ENCODE results near the gene DDX6.
"Not testable (repeated sequence)": the region's sequence is repeated elsewhere in the genome, so short reads cannot be mapped to it uniquely, and the experiment has no call there.

The DDX6 gene

DNA sequence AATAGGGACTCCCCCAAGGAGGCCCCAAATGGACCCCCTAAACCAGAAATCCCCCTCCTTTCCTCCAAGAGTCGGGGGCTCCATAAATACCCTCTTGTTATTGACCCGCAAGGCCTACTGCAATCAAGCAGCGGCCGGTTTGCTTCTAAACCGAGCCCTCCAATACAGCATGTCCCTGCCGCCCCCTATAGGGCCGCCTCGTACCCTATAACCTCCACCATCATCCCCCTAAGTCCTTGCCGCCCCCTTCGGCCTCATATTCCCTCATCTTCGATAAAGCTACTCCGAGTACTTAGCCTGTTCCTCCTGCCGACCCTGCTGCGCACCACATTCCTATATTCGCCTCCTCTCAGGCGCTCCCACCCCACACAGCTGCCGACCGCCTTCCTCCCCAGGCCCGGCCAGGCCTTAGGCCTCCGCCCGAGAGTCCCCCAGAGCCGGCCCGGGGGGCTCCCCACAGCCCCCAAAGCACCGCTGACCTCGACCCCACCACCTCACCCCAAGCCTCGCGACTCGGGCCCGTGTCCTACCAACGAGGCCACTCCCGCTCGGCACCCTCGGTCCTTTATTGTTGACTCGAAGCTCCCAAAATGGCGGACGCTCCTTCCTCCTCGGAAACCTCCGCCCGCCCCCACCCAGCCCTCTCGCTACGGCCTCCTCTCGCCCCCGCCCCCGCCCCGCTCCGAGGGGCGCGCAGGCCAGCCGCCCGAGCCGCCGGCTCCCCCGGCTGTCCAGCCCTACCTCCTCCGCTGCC is 430 bp downstream of the DDX6 start:
- DNase-seq = peak; percentile 73

DNA sequence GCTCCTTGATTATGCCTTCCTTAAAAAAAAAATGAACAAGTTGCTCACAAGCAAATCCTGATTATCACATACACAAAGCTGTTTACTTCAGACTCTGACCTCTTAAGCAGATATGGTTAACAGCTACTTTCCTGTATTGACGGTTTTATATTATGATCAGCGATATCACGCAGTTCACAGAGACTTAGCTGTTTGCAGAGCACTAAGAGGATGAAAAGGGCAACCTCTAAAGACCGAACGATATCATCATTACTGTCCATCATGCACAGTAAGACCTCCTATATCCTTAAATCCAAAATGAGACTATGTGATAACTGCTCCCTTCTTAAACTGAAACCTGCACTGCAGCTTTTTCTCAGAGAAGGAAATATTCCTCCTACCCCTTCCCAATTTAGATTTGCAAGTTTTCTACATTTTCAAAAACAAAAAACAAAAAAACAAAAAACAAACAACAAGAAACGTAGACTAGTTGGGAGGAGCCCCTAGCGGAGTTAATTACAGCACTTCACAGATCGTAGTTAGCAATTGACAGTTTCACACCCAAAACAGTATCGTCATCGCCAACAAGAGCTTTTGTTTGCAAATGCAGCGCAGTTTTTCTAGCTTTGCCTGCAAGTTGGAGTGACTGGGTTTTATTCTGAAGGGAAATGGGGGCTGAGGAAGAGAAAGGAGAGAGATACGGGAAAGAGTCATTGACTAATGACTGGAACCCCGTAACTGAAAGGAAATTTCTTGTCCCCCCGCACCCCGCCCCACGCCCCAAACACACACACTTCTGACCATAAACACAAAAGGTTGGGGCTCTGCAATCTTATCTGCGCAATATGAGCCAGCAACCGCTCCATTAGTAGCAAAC is 1.2 kb downstream of the DDX6 start:
- peak; percentile 33 for DNase-seq

DNA sequence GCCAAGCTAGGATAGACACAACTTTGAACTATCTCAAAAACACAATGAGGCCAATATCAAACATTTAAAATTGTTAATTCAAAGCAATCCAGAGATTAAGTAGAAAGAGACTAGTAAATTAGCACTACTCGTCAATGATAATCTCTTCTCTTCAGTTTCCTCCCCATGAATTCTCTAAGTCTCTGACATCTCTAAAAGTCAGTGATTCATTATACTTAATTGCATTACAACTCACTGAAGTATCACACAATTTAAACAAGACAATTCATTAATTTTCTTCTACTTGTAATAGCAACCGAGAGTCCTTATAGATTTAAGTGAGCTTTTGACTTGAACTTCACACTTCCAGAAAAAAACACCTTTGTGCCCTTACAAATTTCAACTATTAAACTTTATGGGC is 4.3 kb downstream of the DDX6 start:
- DNase-seq = no peak

DNA sequence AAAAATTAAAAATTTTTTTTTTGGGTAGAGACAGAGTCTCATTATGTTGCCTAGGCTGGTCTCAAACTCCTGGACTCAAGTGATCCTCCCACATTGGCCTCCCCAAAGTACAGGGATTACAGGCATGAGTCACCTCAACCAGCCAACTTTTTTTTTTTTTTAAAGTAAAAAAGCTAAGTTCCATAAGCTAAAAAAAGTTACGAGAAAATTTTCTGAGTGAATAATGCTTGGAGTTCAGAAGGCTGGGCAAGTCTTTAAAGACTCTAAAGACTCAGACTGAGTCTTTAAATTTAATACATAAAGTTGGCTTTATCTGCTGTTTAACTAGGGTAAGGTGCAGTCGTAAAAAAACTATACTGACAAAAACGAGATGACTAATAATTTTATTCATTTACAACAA is 5.6 kb downstream of the DDX6 start:
- no peak for DNase-seq

DNA sequence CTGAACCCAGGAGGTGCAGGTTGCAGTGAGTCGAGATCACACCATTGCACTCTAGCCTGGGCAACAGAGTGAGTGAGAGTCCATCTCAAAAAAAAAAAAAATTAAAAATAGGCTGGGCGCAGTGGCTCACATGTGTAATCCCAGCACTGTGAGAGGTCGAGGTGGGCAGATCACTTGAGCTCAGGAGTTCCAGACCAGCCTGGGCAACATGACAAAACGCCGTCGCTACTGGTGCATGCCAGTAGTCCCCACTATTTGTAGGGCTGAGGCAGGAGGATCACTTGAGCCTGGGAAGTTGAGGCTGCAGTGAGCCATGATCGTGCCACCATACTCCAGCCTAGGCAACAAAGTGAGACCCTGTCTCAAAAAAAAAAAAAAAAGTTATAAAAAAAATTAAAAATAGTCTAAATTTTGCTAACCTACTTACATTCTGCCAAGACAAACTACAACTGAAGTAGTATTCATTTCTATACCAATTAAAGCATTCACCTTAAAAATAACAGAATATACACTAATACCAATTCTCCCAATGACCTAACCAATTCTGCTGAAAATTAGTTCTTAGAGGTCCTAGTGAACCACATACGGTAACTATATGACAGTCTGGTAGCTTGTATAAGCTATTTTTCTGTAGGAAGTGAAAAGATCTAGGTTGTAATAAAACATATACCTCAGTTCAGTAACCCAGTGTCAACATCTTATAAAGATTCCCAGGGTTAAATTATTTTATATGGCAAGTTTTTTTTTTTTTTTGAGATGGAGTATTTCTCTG is 7.1 kb downstream of the DDX6 start:
- no peak for DNase-seq

DNA sequence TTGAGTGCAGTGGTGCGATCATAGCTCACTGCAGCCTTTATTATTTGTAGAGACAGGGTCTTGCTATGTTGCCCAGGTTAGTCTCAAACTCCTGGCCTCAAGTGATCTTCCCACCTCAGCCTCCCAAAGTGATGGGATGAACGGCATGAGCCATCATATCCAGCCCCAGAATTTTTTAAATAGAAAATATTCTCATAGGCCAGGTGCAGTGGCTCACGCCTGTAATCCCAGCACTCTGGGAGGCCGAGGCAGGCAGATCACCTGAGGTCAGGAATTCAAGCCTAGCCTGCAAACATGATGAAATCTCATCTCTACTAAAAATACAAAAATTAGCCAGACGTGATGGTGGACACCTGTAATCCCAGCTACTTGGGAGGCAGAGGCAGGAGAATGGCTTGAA is 7.6 kb downstream of the DDX6 start:
- not testable (repeated sequence) for DNase-seq

DNA sequence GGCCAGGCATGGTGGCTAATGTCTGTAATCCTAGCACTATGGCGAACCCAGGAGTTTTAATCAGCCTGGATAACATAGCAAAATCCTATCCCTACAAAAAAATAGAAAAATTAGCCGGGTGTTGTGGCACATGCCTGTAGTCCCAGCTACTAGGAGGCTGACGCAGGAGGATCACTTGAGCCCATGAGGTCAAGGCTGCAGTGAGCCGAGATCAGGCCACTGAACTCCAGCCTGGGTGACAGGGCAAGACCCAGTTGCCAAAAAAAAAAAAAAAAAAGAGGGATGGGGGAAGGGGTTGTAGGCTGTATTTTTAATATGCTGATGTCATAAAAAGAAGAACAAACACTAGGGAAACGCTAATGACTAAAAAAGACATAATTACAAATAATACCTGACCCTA is 12.1 kb downstream of the DDX6 start:
- DNase-seq = no peak

DNA sequence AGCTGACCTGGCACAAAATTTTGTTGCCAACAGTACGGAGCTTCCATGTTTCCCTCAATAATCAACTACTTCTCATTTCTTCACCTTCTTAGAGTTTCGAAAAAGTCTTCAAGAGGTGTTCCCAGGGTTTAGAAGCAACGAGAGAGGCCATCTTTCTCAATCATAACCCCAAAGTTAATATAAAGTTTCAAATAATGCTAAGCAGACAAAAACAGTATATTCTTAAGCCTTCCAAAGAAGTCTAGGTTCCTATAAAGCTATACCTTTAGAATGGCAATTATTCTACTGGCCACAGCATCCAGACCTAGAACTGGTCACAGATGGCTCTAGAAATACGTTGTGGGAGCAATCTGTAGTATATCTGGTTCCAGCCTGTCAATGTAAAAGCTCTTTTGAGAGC is 16.9 kb downstream of the DDX6 start:
- no peak for DNase-seq

DNA sequence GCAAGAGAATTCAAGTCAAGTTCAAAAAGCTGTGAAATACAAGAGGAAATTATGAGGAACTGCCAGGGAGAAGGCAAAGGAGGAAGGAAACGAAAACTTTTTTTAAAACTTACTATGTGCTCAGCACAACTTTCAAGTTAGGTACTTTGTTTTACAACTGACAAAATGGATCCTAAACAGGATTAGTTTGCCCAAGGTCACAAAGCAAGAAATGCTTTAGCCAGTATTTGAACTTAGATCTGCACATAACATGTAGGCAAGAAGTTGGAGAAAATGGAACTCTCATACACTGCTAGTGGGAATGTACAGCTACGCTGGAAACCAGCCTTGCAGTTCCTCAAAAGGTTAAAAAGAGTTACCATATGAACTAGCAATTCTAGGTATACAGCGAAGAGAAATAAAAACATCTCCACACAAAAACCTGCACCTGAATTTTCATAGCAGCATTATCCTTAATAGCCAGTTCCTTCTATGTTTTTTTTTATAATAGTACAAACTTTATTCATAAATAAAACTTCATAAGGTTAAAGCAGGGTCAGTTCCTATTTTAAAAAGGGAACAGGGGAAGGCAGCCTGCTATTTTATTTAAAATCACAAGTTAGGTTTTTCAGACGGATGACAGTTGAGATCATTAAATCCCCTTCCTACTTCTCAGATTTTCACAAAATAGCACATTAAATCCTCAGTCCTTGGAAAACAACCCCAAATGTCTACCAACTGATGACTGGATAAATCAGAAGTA is 19.2 kb downstream of the DDX6 start:
- no peak for DNase-seq

DNA sequence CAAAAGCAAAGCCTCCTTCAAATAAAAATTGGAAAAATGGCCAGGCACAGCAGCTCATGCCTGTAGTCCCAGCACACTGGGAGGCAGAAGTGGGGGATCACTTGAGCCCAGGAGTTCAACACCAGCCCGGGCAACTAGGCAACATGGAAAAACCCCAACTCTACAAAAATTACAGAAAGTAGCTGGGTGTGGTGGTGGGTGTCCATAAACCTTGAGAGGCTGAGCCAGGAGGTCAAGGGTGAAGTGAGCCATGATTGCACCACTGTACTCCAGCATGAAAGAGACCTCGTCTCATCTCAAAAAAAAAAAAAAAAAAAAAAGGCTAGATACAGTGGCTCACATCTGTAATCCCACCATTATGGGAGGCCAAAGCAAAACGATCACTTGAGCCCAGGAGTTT is 22.3 kb downstream of the DDX6 start:
- DNase-seq = no peak

DNA sequence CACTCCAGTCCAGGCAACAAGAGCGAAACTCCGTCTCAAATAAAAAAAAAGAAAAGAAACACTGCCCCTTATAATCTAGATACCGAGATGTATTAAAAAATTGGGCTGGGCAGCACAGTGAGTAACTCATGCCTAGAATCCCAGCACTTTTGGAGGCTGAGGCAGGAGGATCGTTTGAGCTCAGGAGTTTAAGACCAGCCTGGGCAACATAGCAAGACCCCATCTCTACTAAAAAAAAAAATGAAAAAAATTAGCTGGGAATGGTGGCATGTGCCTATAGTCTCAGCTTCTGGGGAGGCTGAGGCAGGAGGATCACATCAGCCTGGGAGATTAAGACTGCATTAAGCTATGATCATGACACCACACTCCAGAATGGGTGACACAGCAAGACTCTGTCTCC is 24.9 kb downstream of the DDX6 start:
- no peak for DNase-seq

DNA sequence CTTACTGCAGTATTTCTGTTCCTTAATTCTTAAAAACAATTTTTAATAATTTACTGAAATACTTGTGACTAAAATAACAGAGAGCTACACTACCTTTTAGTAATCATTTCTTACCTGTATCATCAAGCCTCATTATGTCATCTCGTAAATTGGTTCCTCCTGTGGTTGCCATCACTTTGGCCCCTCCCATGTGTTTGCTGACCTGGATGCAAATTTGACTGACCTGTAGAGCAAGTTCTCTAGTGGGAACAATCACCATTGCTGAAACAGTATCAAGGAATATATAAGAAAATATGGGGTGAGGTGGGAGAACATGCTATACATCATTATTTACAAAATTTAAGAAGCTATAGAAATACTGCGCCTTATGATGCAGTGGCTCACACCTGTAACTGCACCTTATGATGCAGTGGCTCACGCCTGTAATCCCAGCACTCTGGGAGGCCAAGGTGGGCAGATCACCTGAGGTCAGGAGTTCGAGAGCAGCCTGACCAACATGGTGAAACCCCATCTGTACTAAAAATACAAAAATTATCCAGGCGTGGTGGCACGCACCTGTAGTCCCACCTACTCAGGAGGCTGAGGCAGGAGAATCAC is 25.8 kb downstream of the DDX6 start:
- not testable (repeated sequence) for DNase-seq

DNA sequence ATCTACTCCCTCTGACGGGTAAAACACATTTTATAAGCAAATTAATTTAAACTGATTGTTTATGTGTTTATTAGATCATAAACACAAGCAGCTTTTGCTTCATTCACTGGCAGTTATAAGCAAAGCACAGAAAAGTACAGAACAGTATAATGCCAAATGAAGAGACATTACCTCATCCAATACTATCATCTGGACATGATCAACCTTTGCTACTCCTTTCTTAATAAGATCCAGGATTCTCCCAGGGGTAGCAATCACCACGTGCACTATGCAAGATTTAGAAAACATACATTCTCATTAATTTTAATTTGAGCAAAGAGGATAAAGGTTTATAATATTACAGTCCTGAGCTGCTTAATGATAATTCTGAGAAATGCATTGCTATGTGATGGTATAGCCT is 27.9 kb downstream of the DDX6 start:
- DNase-seq = no peak

DNA sequence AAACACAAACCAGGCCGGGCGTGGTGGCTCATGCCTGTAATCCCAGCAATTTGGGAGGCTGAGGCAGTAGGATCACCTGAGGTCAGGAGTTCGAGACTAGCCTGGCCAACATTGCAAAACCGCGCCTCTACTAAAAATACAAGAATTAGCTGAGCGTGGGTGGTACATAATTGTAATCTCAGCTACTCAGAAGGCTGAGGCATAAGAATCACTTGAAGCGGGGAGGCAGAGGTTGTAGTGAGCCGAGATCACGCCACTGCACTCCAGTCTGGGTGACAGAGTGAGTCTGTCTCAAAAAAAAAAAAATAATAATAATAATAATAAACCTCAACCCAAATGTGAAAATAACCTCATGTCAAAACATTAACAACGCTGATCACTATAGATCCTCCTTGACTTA is 29.0 kb downstream of the DDX6 start:
- DNase-seq = not testable (repeated sequence)

DNA sequence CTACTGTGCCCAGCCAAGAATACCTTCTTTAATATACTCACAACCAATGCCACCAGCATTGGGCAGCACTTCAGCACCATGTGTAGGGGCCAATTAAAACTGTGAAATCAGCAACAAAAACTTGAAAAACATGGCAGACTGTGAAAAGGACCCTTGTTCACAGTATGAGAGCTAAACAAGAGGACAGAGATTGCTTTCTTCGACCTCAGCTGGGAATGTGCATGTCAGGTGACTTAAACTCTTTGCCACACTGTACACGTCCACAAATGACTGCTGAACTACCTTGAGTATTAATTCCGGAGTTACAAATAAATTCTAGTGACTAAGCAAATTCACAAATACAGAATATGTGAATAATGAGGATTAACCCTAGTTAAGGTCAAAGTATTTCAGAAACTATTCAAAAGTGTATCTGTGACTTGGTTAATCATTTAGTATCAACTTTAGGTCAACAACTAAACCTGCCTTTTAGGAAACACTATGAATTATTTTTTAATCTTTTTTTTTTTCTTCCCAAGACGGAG is 33.0 kb downstream of the DDX6 start:
- DNase-seq = no peak

DNA sequence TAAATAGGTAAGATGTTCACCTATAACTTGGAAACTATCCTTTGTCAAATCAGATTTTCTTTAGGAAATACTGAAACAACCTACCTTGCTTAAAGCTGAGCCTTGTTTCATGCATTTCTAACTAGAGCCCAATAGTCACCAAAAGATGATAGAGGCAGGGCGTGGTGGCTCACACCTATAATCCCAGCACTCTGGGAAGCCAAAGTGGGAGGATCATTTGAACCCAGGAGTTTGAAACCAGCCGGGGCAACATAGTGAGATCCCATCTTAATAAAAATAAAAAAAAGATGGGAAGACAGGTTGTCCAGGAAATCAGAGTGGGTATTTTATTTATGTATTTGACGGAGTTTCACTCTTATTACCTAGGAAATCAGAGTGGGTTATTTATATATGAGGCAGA is 38.3 kb downstream of the DDX6 start:
- DNase-seq = no peak

DNA sequence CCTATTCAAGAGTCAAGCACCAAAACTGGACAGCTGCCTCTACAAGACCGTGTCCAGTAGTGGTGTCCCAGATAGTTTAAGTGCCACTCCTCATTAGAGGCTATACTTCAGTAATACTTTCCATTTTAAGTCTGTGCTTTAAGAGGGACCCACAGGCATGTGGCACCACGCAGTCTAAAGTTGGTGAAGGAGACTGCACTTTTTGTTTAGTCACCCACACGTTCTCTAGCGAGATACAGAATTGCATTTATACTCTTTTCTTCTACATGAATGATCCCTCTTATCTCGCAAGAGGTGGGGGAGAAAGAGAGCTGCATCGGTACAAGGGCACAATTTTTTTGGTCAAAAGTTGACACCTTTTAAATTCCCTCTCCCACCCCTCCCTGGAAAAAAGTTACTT is 41.5 kb downstream of the DDX6 start:
- DNase-seq = no peak

DNA sequence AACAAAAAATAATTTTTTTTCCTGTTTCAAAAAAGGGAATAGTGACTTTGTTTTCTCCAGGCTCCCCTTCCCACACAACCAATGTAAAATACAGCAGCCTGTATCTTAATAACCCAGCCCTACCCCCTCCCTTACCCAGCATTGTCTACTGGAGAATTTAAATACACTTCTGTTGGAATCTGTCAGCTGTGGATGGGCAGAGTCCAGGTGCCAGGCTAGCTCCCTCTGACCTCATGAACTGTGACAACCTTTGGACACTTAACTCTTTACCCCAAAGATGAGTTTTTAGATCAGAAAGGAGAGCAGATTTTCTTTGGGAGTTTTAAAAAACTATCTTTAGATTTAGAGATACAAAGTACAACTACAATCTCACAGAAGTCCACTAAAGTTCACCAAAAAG is 42.9 kb downstream of the DDX6 start:
- DNase-seq = no peak

DNA sequence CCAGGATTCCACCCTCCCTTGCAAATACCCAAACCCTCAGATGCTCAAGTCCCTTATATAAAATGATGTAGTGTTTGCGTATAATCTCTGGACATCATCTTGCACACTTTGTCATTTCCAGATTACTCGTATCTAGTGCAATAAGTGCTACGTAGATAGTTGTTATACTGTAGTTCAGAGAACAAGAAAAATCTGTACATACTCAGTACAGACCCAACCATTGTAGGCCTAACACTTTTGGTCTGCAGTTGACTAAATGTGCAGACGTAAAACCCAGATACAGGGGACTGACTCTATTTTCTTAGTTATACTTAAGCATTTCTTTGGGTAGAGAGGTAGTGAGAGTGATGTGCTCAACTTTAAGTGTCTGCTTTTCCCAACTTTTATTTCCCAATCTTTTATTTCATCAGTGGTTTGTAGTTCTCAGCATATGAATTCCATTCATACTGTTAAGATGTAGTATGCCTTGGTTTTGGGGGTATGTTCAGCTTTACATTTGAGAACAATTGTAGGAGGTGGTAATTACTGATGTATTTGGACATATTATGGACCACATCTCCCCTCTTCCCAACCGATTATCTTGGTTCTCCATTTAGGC is 43.9 kb downstream of the DDX6 start:
- no peak for DNase-seq

DNA sequence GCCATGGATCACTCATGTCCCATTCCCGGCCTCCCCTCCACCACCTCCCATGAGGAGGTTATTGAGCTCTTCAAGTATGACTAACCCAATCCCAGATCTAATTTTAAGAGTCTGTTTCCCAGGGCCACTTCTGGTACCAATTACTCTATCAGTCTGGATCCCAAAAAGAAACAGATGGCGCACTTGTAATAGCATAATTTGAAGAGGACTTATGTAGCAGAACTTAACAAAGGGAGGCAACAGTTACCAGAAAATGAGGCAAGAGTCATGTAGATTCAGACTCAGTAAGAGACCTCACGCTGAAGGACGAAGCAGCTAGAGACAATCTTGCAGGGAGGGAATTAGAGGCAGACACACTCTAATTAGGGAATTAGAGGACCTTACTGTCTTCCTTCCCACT is 46.9 kb downstream of the DDX6 start:
- no peak for DNase-seq

DNA sequence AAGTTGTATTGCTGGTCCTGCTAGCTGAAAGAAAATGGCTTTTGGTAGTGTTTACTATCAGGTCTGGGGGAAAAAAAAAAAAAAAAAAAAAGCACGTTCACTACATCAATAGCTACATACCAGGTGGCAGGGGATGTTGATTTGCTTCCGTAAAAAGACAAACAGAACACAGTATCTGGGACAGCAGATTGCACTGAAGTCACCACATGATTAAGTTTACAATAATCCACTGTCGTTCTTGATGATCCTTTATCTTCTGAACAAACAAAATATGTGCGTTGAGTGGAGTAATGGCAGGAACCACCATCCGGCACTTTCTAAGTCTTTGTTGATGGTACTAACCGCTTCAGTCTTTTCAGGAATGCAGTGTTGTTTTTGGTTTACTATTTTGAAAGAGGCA is 48.7 kb downstream of the DDX6 start:
- no peak for DNase-seq

DNA sequence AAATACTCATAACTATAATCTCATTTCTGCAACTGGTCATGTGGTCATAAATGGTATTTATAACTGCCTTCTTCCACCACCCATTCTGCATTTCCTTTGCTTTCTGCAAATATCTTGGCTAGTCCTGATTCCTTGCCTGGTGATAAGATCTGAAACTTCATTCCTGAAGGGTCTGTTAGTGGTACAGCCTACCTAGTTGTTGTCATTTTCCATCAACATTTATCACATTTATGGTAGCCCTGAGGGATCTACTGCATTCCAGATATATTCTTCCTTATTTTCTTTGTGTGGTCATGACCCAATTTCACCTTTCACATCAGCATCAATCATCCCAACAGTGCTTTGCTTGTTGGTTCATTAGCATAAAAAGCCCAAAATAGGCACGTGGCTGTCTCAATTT is 50.1 kb downstream of the DDX6 start:
- DNase-seq = no peak

Data from activated CD4-positive, CD25-positive, alpha-beta regulatory T cell treated with anti-CD3 and anti-CD28 coated beads, Interleukin-2, amount 50 U/mL, for 72 hours (primary cell).